ENCODE data around the gene RNF11. TPM values are rescaled to one million over a fixed set of nuclear protein-coding genes. Genes with fewer than 3 reads are reported as not detected.

Gene RNF11
- polyA plus RNA-seq, 3 donors from 2014 or later, result 32.7 to 52.4 (median 38.0) TPM

- DNase-seq, result no peak
- no peak overlapping the region for H3K4me3 Mint-ChIP-seq
- H3K9me3 Mint-ChIP-seq, result no peaks in the 10 kb centered on the region
- H3K36me3 Mint-ChIP-seq, result peaks cover 0 to 3% (median 0%) of the 10 kb centered on the region in 3 donors
- peaks cover 2 to 4% (median 3%) of the 10 kb centered on the region in 3 donors for H3K27me3 Mint-ChIP-seq (ENCODE audit: low read depth in 3 of 3)
- no peak overlapping the region for H3K27ac Mint-ChIP-seq
- H3K4me1 Mint-ChIP-seq, result no peaks in the 10 kb centered on the region
Observed at GRCh38 chr1:51310871-51311613, 75.0 kb downstream of the RNF11 start.

DNA sequence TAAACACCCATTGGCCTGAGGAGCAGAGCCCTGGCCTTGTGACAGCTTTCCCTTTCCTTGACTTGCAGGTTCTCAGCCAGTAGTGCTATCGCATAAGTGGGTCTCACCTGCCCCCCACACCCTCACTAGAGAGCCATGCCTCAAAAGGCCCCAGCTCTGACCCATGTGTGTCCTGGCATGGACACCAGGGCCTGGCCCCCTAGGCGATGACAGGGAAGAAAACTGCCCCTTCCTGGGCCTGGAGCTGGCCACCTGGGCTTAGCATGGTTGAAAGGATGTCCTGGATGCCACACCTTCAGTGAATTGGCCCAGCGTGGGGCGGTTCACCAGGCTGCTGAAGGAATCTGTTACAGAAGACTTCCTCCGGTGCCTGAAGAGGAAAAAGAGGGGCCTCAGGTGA, 75.8 kb downstream of the RNF11 start:
- Mint-ChIP-seq H3K9me3 (no peaks in the 10 kb centered on the region), H3K4me3 (no peak overlapping the region), H3K27me3 (ENCODE audit: low read depth in 3 of 3) (peaks cover 2 to 4% (median 2%) of the 10 kb centered on the region in 3 donors), H3K4me1 (no peaks in the 10 kb centered on the region), H3K36me3 (peaks cover 0 to 3% (median 0%) of the 10 kb centered on the region in 3 donors), H3K27ac (no peak overlapping the region)
- DNase-seq, result no peak

GRCh38 chr1:51312718-51313117, 76.6 kb downstream of the RNF11 start:
- Mint-ChIP-seq H3K4me3 (no peak overlapping the region), H3K9me3 (no peaks in the 10 kb centered on the region)
- no peak for DNase-seq

GRCh38 chr1:51313268-51313852, 77.3 kb downstream of the RNF11 start:
- Mint-ChIP-seq H3K27ac (no peak overlapping the region), H3K9me3 (no peaks in the 10 kb centered on the region), H3K4me3 (no peak overlapping the region), H3K4me1 (no peaks in the 10 kb centered on the region), H3K36me3 (no peaks in the 10 kb centered on the region), H3K27me3 (ENCODE audit: low read depth in 3 of 3) (peaks cover 2 to 4% (median 2%) of the 10 kb centered on the region in 3 donors)
- DNase-seq, result no peak

More at GRCh38 chr1:51312718-51313117, 76.6 kb downstream of the RNF11 start:
- peaks cover 2 to 4% (median 2%) of the 10 kb centered on the region in 3 donors for H3K27me3 Mint-ChIP-seq (ENCODE audit: low read depth in 3 of 3)
- H3K36me3 Mint-ChIP-seq, result peaks cover 0 to 3% (median 0%) of the 10 kb centered on the region in 3 donors
- H3K27ac Mint-ChIP-seq, result no peak overlapping the region
- H3K4me1 Mint-ChIP-seq, result no peaks in the 10 kb centered on the region

GRCh38 chr1:51313961-51314777, 78.1 kb downstream of the RNF11 start:
- no peak for DNase-seq
- Mint-ChIP-seq H3K27ac (no peak overlapping the region), H3K9me3 (no peaks in the 10 kb centered on the region), H3K4me3 (no peak overlapping the region), H3K27me3 (ENCODE audit: low read depth in 3 of 3) (peaks cover 2 to 4% (median 2%) of the 10 kb centered on the region in 3 donors), H3K36me3 (no peaks in the 10 kb centered on the region), H3K4me1 (no peaks in the 10 kb centered on the region)

GRCh38 chr1:51314974-51315373, 78.9 kb downstream of the RNF11 start:
- H3K9me3 Mint-ChIP-seq, result no peaks in the 10 kb centered on the region
- no peak overlapping the region for H3K4me3 Mint-ChIP-seq
- DNase-seq, result no peak
- no peak overlapping the region for H3K27ac Mint-ChIP-seq
- no peaks in the 10 kb centered on the region for H3K4me1 Mint-ChIP-seq
- peaks cover 0 to 2% (median 1%) of the 10 kb centered on the region in 3 donors for H3K27me3 Mint-ChIP-seq (ENCODE audit: low read depth in 3 of 3)
- no peaks in the 10 kb centered on the region for H3K36me3 Mint-ChIP-seq

DNA sequence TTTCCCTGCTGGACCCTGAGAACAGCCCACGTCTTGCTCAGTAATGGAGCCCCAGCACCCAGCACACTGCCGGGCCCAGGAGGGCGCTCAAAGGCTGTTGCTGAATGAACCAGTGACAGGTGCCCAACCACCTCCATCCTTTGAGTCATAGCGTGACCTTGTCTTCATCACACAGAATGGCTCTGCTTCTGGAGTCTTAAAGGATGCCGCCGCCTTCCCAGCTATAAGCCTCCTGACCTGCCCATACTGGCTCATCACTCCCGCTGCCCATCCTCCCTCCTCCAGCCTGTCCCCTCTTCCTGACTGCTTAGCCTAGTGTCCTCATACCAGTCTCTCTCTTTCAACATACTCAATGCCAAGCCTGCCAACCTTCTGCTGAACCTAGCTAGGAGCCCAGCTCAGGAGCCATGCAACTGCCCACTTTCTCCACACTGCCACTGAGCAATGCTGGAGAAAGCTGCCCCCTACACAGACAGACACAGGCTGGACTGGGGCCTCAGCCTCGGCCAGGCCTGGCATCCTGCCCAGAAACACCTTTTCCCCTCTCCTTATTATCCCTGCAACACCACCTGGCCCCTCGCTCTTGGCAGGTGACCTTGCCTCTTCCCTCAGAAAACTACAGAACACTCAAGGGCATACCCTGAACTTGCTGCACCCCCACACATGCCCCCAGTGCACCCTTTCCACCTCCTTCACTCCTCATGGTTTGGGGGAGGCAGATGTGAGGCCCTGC, 80.2 kb downstream of the RNF11 start:
- H3K4me1 Mint-ChIP-seq, result no peaks in the 10 kb centered on the region
- no peaks in the 10 kb centered on the region for H3K9me3 Mint-ChIP-seq
- H3K27ac Mint-ChIP-seq, result no peak overlapping the region
- no peak for DNase-seq
- H3K27me3 Mint-ChIP-seq (ENCODE audit: low read depth in 3 of 3), result peaks cover 0 to 2% (median 2%) of the 10 kb centered on the region in 3 donors
- H3K4me3 Mint-ChIP-seq, result no peak overlapping the region
- no peaks in the 10 kb centered on the region for H3K36me3 Mint-ChIP-seq

DNA sequence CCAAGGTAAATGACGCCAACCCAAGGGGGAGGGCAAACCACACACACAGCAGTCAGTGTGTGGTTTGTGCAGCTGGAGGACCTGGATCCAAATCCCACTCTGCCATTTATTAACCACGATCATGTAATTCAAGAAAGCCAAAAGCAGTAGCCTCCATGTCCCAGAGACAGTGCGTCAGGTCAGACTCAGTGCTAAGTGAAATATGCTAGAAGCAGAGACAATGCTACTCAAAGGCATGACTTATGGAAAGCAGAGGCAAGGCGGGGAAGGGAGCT, 80.7 kb downstream of the RNF11 start:
- H3K4me1 Mint-ChIP-seq, result no peaks in the 10 kb centered on the region
- no peak for DNase-seq
- H3K27ac Mint-ChIP-seq, result no peak overlapping the region
- no peak overlapping the region for H3K4me3 Mint-ChIP-seq
- peaks cover 0 to 2% (median 2%) of the 10 kb centered on the region in 3 donors for H3K27me3 Mint-ChIP-seq (ENCODE audit: low read depth in 3 of 3)
- no peaks in the 10 kb centered on the region for H3K9me3 Mint-ChIP-seq
- H3K36me3 Mint-ChIP-seq, result no peaks in the 10 kb centered on the region

DNA sequence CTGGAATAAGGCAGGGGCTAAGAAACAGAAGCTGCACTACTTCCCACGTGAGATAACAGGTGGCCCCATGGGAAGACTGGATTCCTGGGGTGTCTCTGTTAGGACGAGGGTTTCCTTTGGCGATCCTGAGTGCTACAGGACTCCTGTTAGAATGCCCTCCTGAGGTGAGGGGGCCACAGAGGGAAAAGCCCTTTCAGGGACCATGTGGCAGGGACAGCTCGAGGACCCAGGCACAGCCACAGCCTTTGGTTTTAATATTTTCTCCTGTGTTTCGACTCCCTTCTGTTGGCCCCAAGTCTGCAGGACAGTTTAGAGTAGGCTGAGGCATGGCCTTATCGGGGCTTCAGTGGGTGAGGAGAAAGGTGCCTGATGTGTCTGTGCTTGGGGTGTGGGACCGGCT, 81.7 kb downstream of the RNF11 start:
- H3K4me3 Mint-ChIP-seq, result no peak overlapping the region
- H3K9me3 Mint-ChIP-seq, result no peaks in the 10 kb centered on the region
- H3K36me3 Mint-ChIP-seq, result no peaks in the 10 kb centered on the region
- no peak for DNase-seq
- H3K4me1 Mint-ChIP-seq, result no peaks in the 10 kb centered on the region
- no peak overlapping the region for H3K27ac Mint-ChIP-seq
- H3K27me3 Mint-ChIP-seq (ENCODE audit: low read depth in 3 of 3), result peaks cover 0 to 2% (median 2%) of the 10 kb centered on the region in 3 donors

DNA sequence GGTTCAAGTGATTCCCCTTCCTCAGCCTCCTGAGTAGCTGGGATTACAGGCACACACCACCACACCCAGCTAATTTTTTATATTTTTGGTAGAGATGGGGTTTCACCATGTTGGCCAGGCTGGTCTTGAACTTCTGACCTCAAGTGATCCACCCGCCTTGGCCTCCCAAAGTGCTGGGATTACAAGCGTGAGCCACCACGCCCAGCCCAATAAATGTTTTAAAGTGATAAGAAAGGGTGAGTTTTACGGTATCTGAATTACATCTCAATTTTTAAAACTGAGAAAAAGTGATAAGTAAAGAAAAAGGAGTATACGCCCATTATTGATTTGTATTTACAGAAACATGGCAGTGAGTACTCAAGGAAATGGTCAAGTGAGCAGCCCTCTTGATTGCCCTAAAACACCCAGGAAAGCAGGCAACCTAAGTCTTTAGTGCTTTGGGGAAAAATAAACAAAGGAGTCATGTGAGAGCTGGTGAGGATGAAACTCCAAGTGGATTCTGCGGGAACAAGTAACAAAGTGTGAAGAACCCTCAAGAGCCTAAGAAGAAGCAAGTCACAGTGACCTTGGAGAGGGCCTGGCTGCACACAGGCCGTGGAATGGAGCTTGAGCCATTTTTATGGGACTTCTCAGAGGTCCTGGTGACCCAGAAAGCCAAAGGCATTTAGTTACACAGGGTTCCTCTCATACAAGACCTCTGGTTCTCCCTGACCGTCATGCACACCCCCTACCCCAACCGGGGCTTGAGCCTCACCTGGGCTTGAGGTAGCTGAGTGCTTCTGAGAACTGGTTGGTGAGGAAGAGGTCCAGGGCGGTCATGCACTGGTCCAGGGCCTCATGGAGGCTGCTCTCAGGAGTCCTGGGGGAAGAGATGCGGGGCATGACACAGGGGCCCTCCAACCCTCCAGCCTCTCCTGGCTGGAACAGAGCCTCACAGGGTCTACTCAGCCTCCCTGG, 85.2 kb downstream of the RNF11 start:
- H3K27me3 Mint-ChIP-seq (ENCODE audit: low read depth in 3 of 3), result peaks cover 2 to 12% (median 2%) of the 10 kb centered on the region in 3 donors
- H3K27ac Mint-ChIP-seq, result no peak overlapping the region
- H3K36me3 Mint-ChIP-seq, result no peaks in the 10 kb centered on the region
- no peaks in the 10 kb centered on the region for H3K9me3 Mint-ChIP-seq
- DNase-seq, result no peak
- no peaks in the 10 kb centered on the region for H3K4me1 Mint-ChIP-seq
- no peak overlapping the region for H3K4me3 Mint-ChIP-seq

DNA sequence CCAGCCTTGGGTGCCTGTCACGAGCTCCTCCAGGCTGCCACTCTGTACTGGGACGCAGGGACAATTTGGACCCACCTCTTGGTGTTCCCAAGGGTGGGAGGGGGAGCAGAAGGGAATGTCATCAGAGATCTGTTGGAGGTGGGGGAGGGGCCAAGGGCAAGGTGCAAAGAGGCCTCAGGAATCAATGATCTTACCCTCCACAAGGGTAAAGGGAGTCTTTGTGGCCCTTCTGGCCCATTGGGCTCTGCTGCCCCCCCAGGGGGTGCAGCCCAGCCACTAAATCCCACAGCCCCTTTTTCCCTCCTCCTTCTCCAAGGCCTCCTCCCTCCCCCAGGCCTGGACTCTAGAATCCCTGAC, 85.8 kb downstream of the RNF11 start:
- Mint-ChIP-seq H3K27ac (no peak overlapping the region), H3K4me1 (no peaks in the 10 kb centered on the region), H3K4me3 (no peak overlapping the region), H3K27me3 (ENCODE audit: low read depth in 3 of 3) (peaks cover 2 to 14% (median 2%) of the 10 kb centered on the region in 3 donors), H3K36me3 (no peaks in the 10 kb centered on the region), H3K9me3 (no peaks in the 10 kb centered on the region)
- no peak for DNase-seq

- DNase-seq, result no peak
- no peaks in the 10 kb centered on the region for H3K36me3 Mint-ChIP-seq
- no peak overlapping the region for H3K4me3 Mint-ChIP-seq
- H3K27ac Mint-ChIP-seq, result no peak overlapping the region
- H3K9me3 Mint-ChIP-seq, result no peaks in the 10 kb centered on the region
- H3K4me1 Mint-ChIP-seq, result no peaks in the 10 kb centered on the region
- H3K27me3 Mint-ChIP-seq (ENCODE audit: low read depth in 3 of 3), result peaks cover 2 to 17% (median 2%) of the 10 kb centered on the region in 3 donors
Observed at GRCh38 chr1:51322417-51323101, 86.5 kb downstream of the RNF11 start.

All from immature natural killer cell (primary cell).